ENCODE results near the gene FBXL7. TPM values are rescaled to one million over a fixed set of nuclear protein-coding genes. Genes with fewer than 3 reads are reported as not detected.
"Not testable (repeated sequence)": the region's sequence is repeated elsewhere in the genome, so short reads cannot be mapped to it uniquely, and the experiment has no call there.

The FBXL7 gene
- total RNA-seq, 1 donor from 2014 or later: not detected

GRCh38 chr5:15852949-15853348 is 353.0 kb downstream of the FBXL7 start:
- H3K27me3 Mint-ChIP-seq (ENCODE audit: low read depth): no peaks in the 10 kb centered on the region
- no peaks in the 10 kb centered on the region for H3K4me1 Mint-ChIP-seq (ENCODE audit: low read depth)
- no peak for DNase-seq (ENCODE audit: low spot score)
- no peak overlapping the region for H3K27ac Mint-ChIP-seq
- intact Hi-C loops (cut with micrococcal nuclease): no loop called here
- peaks cover 17% of the 10 kb centered on the region for H3K9me3 Mint-ChIP-seq
- no peaks in the 10 kb centered on the region for H3K36me3 Mint-ChIP-seq (ENCODE audit: low read depth)
- no peak overlapping the region for H3K4me3 Mint-ChIP-seq (ENCODE audit: low read depth)

- no peak overlapping the region for H3K4me3 Mint-ChIP-seq (ENCODE audit: low read depth)
- H3K4me1 Mint-ChIP-seq (ENCODE audit: low read depth): no peaks in the 10 kb centered on the region
- H3K27ac Mint-ChIP-seq: no peak overlapping the region
- H3K9me3 Mint-ChIP-seq: peaks cover 24% of the 10 kb centered on the region
- no peak for DNase-seq (ENCODE audit: low spot score)
- intact Hi-C loops (cut with micrococcal nuclease): no loop called here
- H3K27me3 Mint-ChIP-seq (ENCODE audit: low read depth): no peaks in the 10 kb centered on the region
- no peaks in the 10 kb centered on the region for H3K36me3 Mint-ChIP-seq (ENCODE audit: low read depth)
These were observed 358.3 kb downstream of the FBXL7 start for GRCh38 chr5:15858326-15858725.

GRCh38 chr5:15864536-15865215 is 364.7 kb downstream of the FBXL7 start:
- Mint-ChIP-seq H3K4me1 (ENCODE audit: low read depth) (no peaks in the 10 kb centered on the region), H3K27me3 (ENCODE audit: low read depth) (no peaks in the 10 kb centered on the region), H3K9me3 (peaks cover 42% of the 10 kb centered on the region), H3K27ac (no peak overlapping the region), H3K4me3 (ENCODE audit: low read depth) (no peak overlapping the region), H3K36me3 (ENCODE audit: low read depth) (no peaks in the 10 kb centered on the region)
- no peak for DNase-seq (ENCODE audit: low spot score)
- intact Hi-C loops (cut with micrococcal nuclease): no loop called here

- H3K9me3 Mint-ChIP-seq: peaks cover 48% of the 10 kb centered on the region
- H3K27me3 Mint-ChIP-seq (ENCODE audit: low read depth); DNase-seq (ENCODE audit: low spot score); H3K4me1 Mint-ChIP-seq (ENCODE audit: low read depth); H3K27ac Mint-ChIP-seq; H3K36me3 Mint-ChIP-seq (ENCODE audit: low read depth); H3K4me3 Mint-ChIP-seq (ENCODE audit: low read depth); intact Hi-C loops (cut with micrococcal nuclease): not testable (repeated sequence)
These were observed 372.3 kb downstream of the FBXL7 start for GRCh38 chr5:15872259-15872658.

GRCh38 chr5:15877914-15878313 is 377.9 kb downstream of the FBXL7 start:
- intact Hi-C loops (cut with micrococcal nuclease): no loop called here
- no peak for DNase-seq (ENCODE audit: low spot score)
- no peaks in the 10 kb centered on the region for H3K27me3 Mint-ChIP-seq (ENCODE audit: low read depth)
- H3K27ac Mint-ChIP-seq: no peak overlapping the region
- H3K36me3 Mint-ChIP-seq (ENCODE audit: low read depth): no peaks in the 10 kb centered on the region
- H3K4me1 Mint-ChIP-seq (ENCODE audit: low read depth): no peaks in the 10 kb centered on the region
- no peak overlapping the region for H3K4me3 Mint-ChIP-seq (ENCODE audit: low read depth)
- H3K9me3 Mint-ChIP-seq: peaks cover 18% of the 10 kb centered on the region

GRCh38 chr5:15880201-15880600 is 380.2 kb downstream of the FBXL7 start:
- Mint-ChIP-seq H3K4me1 (ENCODE audit: low read depth) (no peaks in the 10 kb centered on the region), H3K36me3 (ENCODE audit: low read depth) (no peaks in the 10 kb centered on the region), H3K9me3 (peaks cover 6% of the 10 kb centered on the region), H3K27me3 (ENCODE audit: low read depth) (no peaks in the 10 kb centered on the region), H3K27ac (no peak overlapping the region), H3K4me3 (ENCODE audit: low read depth) (no peak overlapping the region)
- no peak for DNase-seq (ENCODE audit: low spot score)
- intact Hi-C loops (cut with micrococcal nuclease): no loop called here

- Mint-ChIP-seq H3K36me3 (ENCODE audit: low read depth) (no peaks in the 10 kb centered on the region), H3K27me3 (ENCODE audit: low read depth) (no peaks in the 10 kb centered on the region), H3K27ac (no peak overlapping the region), H3K4me1 (ENCODE audit: low read depth) (no peaks in the 10 kb centered on the region), H3K4me3 (ENCODE audit: low read depth) (no peak overlapping the region), H3K9me3 (peaks cover 6% of the 10 kb centered on the region)
- no peak for DNase-seq (ENCODE audit: low spot score)
- intact Hi-C loops (cut with micrococcal nuclease): no loop called here
These were observed 385.2 kb downstream of the FBXL7 start for GRCh38 chr5:15885156-15885555.

- intact Hi-C loops (cut with micrococcal nuclease): no loop called here
- Mint-ChIP-seq H3K36me3 (ENCODE audit: low read depth) (no peaks in the 10 kb centered on the region), H3K27ac (no peak overlapping the region), H3K4me1 (ENCODE audit: low read depth) (no peaks in the 10 kb centered on the region), H3K4me3 (ENCODE audit: low read depth) (no peak overlapping the region), H3K9me3 (peaks cover 9% of the 10 kb centered on the region), H3K27me3 (ENCODE audit: low read depth) (no peaks in the 10 kb centered on the region)
- DNase-seq (ENCODE audit: low spot score): no peak
These were observed 386.2 kb downstream of the FBXL7 start for GRCh38 chr5:15886156-15886555.

GRCh38 chr5:15887093-15887492 is 387.1 kb downstream of the FBXL7 start:
- no peak for DNase-seq (ENCODE audit: low spot score)
- Mint-ChIP-seq H3K36me3 (ENCODE audit: low read depth) (no peaks in the 10 kb centered on the region), H3K9me3 (peaks cover 16% of the 10 kb centered on the region), H3K27me3 (ENCODE audit: low read depth) (no peaks in the 10 kb centered on the region), H3K4me3 (ENCODE audit: low read depth) (no peak overlapping the region), H3K4me1 (ENCODE audit: low read depth) (no peaks in the 10 kb centered on the region), H3K27ac (no peak overlapping the region)
- intact Hi-C loops (cut with micrococcal nuclease): no loop called here

GRCh38 chr5:15889001-15889400 is 389.0 kb downstream of the FBXL7 start:
- no peaks in the 10 kb centered on the region for H3K27me3 Mint-ChIP-seq (ENCODE audit: low read depth)
- H3K27ac Mint-ChIP-seq: no peak overlapping the region
- no peak for DNase-seq (ENCODE audit: low spot score)
- intact Hi-C loops (cut with micrococcal nuclease): no loop called here
- H3K9me3 Mint-ChIP-seq: peaks cover 19% of the 10 kb centered on the region
- no peak overlapping the region for H3K4me3 Mint-ChIP-seq (ENCODE audit: low read depth)
- H3K4me1 Mint-ChIP-seq (ENCODE audit: low read depth): no peaks in the 10 kb centered on the region
- H3K36me3 Mint-ChIP-seq (ENCODE audit: low read depth): no peaks in the 10 kb centered on the region

GRCh38 chr5:15893866-15894265 is 393.9 kb downstream of the FBXL7 start:
- Mint-ChIP-seq H3K36me3 (ENCODE audit: low read depth) (no peaks in the 10 kb centered on the region), H3K9me3 (peaks cover 37% of the 10 kb centered on the region), H3K27ac (no peak overlapping the region), H3K27me3 (ENCODE audit: low read depth) (no peaks in the 10 kb centered on the region), H3K4me3 (ENCODE audit: low read depth) (no peak overlapping the region), H3K4me1 (ENCODE audit: low read depth) (no peaks in the 10 kb centered on the region)
- intact Hi-C loops (cut with micrococcal nuclease): no loop called here
- no peak for DNase-seq (ENCODE audit: low spot score)

- H3K9me3 Mint-ChIP-seq: peaks cover 35% of the 10 kb centered on the region
- DNase-seq (ENCODE audit: low spot score): no peak
- no peak overlapping the region for H3K4me3 Mint-ChIP-seq (ENCODE audit: low read depth)
- no peaks in the 10 kb centered on the region for H3K27me3 Mint-ChIP-seq (ENCODE audit: low read depth)
- H3K36me3 Mint-ChIP-seq (ENCODE audit: low read depth): no peaks in the 10 kb centered on the region
- H3K27ac Mint-ChIP-seq: no peak overlapping the region
- no peaks in the 10 kb centered on the region for H3K4me1 Mint-ChIP-seq (ENCODE audit: low read depth)
- intact Hi-C loops (cut with micrococcal nuclease): no loop called here
These were observed 397.7 kb downstream of the FBXL7 start for GRCh38 chr5:15897656-15898055.

- Mint-ChIP-seq H3K4me1 (ENCODE audit: low read depth) (no peaks in the 10 kb centered on the region), H3K27me3 (ENCODE audit: low read depth) (no peaks in the 10 kb centered on the region), H3K4me3 (ENCODE audit: low read depth) (no peak overlapping the region), H3K9me3 (peaks cover 35% of the 10 kb centered on the region), H3K36me3 (ENCODE audit: low read depth) (no peaks in the 10 kb centered on the region), H3K27ac (no peak overlapping the region)
- no peak for DNase-seq (ENCODE audit: low spot score)
- intact Hi-C loops (cut with micrococcal nuclease): no loop called here
These were observed 398.7 kb downstream of the FBXL7 start for GRCh38 chr5:15898641-15899040.

- DNase-seq (ENCODE audit: low spot score): no peak
- no peaks in the 10 kb centered on the region for H3K27me3 Mint-ChIP-seq (ENCODE audit: low read depth)
- H3K36me3 Mint-ChIP-seq (ENCODE audit: low read depth): no peaks in the 10 kb centered on the region
- H3K9me3 Mint-ChIP-seq: peaks cover 35% of the 10 kb centered on the region
- H3K4me1 Mint-ChIP-seq (ENCODE audit: low read depth): no peaks in the 10 kb centered on the region
- H3K27ac Mint-ChIP-seq: no peak overlapping the region
- intact Hi-C loops (cut with micrococcal nuclease): no loop called here
- H3K4me3 Mint-ChIP-seq (ENCODE audit: low read depth): no peak overlapping the region
These were observed 399.5 kb downstream of the FBXL7 start for GRCh38 chr5:15899481-15899880.
